T-helper 2 cell treated with Interferon-gamma antibody and Interleukin-4, amounts not matched to agents 5 μg/mL and 100 μg/mL, for 36 hours (primary cell): ENCODE data around the gene CDK4.

Experiments
- DNase-seq: peaks from one replicate; pipeline ENCODE4 v3.0.0; 2021; ENCODE audit warnings: low spot score
- H3K27ac Mint-ChIP-seq: one replicate; pipeline ENCODE4 v1.8.0; 2021; ENCODE audit warnings: mild to moderate bottlenecking, mixed read lengths
- H3K27me3 Mint-ChIP-seq: one replicate; pipeline ENCODE4 v1.8.0; 2021; ENCODE audit warnings: low read depth, mixed read lengths
- H3K36me3 Mint-ChIP-seq: one replicate; pipeline ENCODE4 v1.8.0; 2021; ENCODE audit warnings: low read depth, mixed read lengths
- H3K4me1 Mint-ChIP-seq: one replicate; pipeline ENCODE4 v1.8.0; 2021; ENCODE audit warnings: low read depth, mixed read lengths
- H3K4me3 Mint-ChIP-seq: one replicate; pipeline ENCODE4 v1.8.0; 2022; ENCODE audit warnings: mild to moderate bottlenecking, moderate library complexity, mixed read lengths
- H3K9me3 Mint-ChIP-seq: one replicate; pipeline ENCODE4 v1.8.0; 2021; ENCODE audit warnings: mixed read lengths

The CDK4 gene

GRCh38 chr12:57751788-57752667 is at the start of gene CDK4:
CDK4 (minus strand) TSS chr12:57752310; CDS start chr12:57751717, 593 bp downstream.
- Mint-ChIP-seq H3K36me3 (peaks cover 40% of the 10 kb centered on the region), H3K4me3 (peak within 1 kb of the TSS; percentile 96), H3K27me3 (peaks cover 3% of the 10 kb centered on the region), H3K27ac (peak within 1 kb of the TSS; percentile 89), H3K4me1 (peaks cover 46% of the 10 kb centered on the region), H3K9me3 (no peaks in the 10 kb centered on the region)
- DNase-seq = peak; percentile 99

GRCh38 chr12:57800965-57801364 is 48.9 kb upstream of the CDK4 start:
- Mint-ChIP-seq H3K27me3 (no peaks in the 10 kb centered on the region), H3K4me3 (no peak overlapping the region), H3K27ac (no peak overlapping the region), H3K36me3 (peaks cover 13% of the 10 kb centered on the region), H3K4me1 (no peaks in the 10 kb centered on the region), H3K9me3 (no peaks in the 10 kb centered on the region)
- no peak for DNase-seq

GRCh38 chr12:57797933-57798332 is 45.8 kb upstream of the CDK4 start:
- Mint-ChIP-seq H3K9me3 (no peaks in the 10 kb centered on the region), H3K27ac (no peak overlapping the region), H3K27me3 (no peaks in the 10 kb centered on the region), H3K36me3 (peaks cover 29% of the 10 kb centered on the region), H3K4me1 (no peaks in the 10 kb centered on the region), H3K4me3 (no peak overlapping the region)
- DNase-seq = no peak

DNA sequence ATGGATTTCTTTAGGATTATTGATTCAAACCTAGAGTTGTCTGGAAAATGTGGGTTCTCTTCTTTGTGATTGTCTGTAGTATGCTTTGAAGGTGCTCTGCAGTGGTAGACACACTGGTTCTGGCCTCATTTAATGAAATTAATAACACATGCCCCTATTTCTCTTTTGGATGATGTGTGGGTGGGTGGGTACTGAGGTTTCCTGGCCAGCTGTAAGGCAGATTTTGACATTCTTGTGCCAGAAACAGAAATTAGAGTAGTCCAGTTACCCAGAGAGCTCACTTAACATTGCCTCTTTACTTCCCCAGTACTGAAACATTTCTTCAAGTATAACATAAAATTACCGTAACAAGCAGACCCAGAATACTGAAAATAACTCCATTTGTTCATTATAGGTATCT is 44.9 kb upstream of the CDK4 start:
- H3K27me3 Mint-ChIP-seq = no peaks in the 10 kb centered on the region
- DNase-seq = no peak
- no peaks in the 10 kb centered on the region for H3K9me3 Mint-ChIP-seq
- H3K27ac Mint-ChIP-seq = no peak overlapping the region
- no peaks in the 10 kb centered on the region for H3K4me1 Mint-ChIP-seq
- H3K36me3 Mint-ChIP-seq = peaks cover 36% of the 10 kb centered on the region
- H3K4me3 Mint-ChIP-seq = no peak overlapping the region

DNA sequence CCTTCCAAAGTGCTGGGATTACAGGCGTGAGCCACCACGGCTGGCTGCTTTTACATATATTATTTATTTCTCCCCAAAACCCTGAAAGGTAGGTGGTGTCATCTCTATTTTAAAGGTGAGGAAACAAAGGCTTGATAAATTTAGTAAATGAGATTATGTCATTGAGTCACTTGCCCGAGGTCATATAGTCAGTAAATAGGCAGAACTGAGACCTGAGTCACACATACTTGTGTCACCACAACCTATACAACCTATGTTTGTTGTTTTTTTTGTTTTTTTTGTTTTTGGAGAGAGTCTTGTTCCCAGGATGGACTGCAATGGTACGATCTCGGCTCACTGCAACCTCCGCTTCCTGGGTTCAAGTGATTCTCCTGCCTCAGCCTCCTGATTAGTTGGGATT is 43.2 kb upstream of the CDK4 start:
- H3K9me3 Mint-ChIP-seq = no peaks in the 10 kb centered on the region
- no peaks in the 10 kb centered on the region for H3K4me1 Mint-ChIP-seq
- peaks cover 39% of the 10 kb centered on the region for H3K36me3 Mint-ChIP-seq
- H3K4me3 Mint-ChIP-seq = no peak overlapping the region
- no peaks in the 10 kb centered on the region for H3K27me3 Mint-ChIP-seq
- H3K27ac Mint-ChIP-seq = no peak overlapping the region
- DNase-seq = no peak

GRCh38 chr12:57793920-57794319 is 41.8 kb upstream of the CDK4 start:
- Mint-ChIP-seq H3K4me3 (no peak overlapping the region), H3K9me3 (no peaks in the 10 kb centered on the region), H3K36me3 (peaks cover 44% of the 10 kb centered on the region), H3K27me3 (no peaks in the 10 kb centered on the region), H3K27ac (no peak overlapping the region), H3K4me1 (no peaks in the 10 kb centered on the region)
- no peak for DNase-seq

DNA sequence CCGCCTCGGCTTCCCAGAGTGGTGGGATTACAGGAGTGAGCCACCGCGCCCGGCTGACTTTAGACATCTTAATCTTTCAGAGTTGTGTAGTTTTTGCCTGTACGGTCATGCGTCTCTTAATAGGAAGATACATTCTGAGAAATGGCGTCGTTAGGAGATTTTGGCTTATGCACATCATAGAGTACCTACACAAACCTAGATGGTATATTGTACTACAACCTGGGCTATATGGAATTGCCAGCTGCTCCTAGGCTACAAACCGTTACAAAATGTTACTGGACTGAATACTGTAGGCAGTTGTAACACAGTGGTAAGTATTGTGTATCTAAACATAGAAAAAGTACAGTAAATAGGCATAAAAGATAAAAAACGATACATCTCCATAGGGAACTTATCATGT is 31.8 kb upstream of the CDK4 start:
- DNase-seq = no peak
- no peaks in the 10 kb centered on the region for H3K9me3 Mint-ChIP-seq
- H3K4me3 Mint-ChIP-seq = peak overlapping the region; percentile 73
- H3K27me3 Mint-ChIP-seq = no peaks in the 10 kb centered on the region
- H3K36me3 Mint-ChIP-seq = peaks cover 31% of the 10 kb centered on the region
- peaks cover 16% of the 10 kb centered on the region for H3K4me1 Mint-ChIP-seq
- H3K27ac Mint-ChIP-seq = peak overlapping the region; percentile 34

- DNase-seq = no peak
- Mint-ChIP-seq H3K9me3 (no peaks in the 10 kb centered on the region), H3K4me3 (peak overlapping the region; percentile 96), H3K27me3 (no peaks in the 10 kb centered on the region), H3K36me3 (peaks cover 27% of the 10 kb centered on the region), H3K27ac (peak overlapping the region; percentile 94), H3K4me1 (peaks cover 16% of the 10 kb centered on the region)
Observed at GRCh38 chr12:57783466-57783801, 31.3 kb upstream of the CDK4 start.

- peaks cover 26% of the 10 kb centered on the region for H3K36me3 Mint-ChIP-seq
- H3K27ac Mint-ChIP-seq = peak within 1 kb of the TSS; percentile 94
- DNase-seq = peak; percentile 94
- no peaks in the 10 kb centered on the region for H3K9me3 Mint-ChIP-seq
- H3K4me1 Mint-ChIP-seq = peaks cover 16% of the 10 kb centered on the region
- no peaks in the 10 kb centered on the region for H3K27me3 Mint-ChIP-seq
- H3K4me3 Mint-ChIP-seq = peak within 1 kb of the TSS; percentile 96
Observed at GRCh38 chr12:57782608-57783465, 30.7 kb upstream of the CDK4 start, which contains the start of gene TSFM. TSFM (plus strand) TSS chr12:57782787; CDS start chr12:57782802, 15 bp downstream.

DNA sequence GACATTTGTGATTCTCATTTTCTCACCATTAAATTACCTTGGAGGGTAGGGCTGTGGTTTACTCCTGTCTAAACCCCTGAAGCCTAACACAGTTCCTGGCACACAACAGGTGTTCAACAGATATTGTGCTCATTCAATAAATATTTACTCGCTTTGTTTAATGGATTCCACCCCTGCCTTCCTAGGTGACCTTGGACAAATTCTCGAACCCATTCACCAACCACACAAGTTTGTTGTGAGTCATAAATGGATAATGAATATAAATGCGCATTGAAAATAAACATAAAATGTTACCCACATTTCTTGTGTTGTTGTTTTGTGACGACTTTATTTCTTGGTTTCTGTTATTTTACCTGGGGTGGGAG is 30.1 kb upstream of the CDK4 start:
- H3K4me3 Mint-ChIP-seq = peak overlapping the region; percentile 96
- no peaks in the 10 kb centered on the region for H3K27me3 Mint-ChIP-seq
- H3K27ac Mint-ChIP-seq = peak overlapping the region; percentile 94
- H3K4me1 Mint-ChIP-seq = peaks cover 16% of the 10 kb centered on the region
- no peak for DNase-seq
- H3K9me3 Mint-ChIP-seq = no peaks in the 10 kb centered on the region
- H3K36me3 Mint-ChIP-seq = peaks cover 20% of the 10 kb centered on the region

GRCh38 chr12:57781801-57782200 is 29.7 kb upstream of the CDK4 start:
- no peak for DNase-seq
- Mint-ChIP-seq H3K4me1 (peaks cover 16% of the 10 kb centered on the region), H3K27ac (peak overlapping the region; percentile 76), H3K9me3 (no peaks in the 10 kb centered on the region), H3K27me3 (no peaks in the 10 kb centered on the region), H3K36me3 (peaks cover 18% of the 10 kb centered on the region), H3K4me3 (peak overlapping the region; percentile 96)

- H3K9me3 Mint-ChIP-seq = no peaks in the 10 kb centered on the region
- H3K36me3 Mint-ChIP-seq = peaks cover 14% of the 10 kb centered on the region
- H3K4me3 Mint-ChIP-seq = no peak overlapping the region
- peaks cover 16% of the 10 kb centered on the region for H3K4me1 Mint-ChIP-seq
- DNase-seq = no peak
- H3K27ac Mint-ChIP-seq = peak overlapping the region; percentile 76
- no peaks in the 10 kb centered on the region for H3K27me3 Mint-ChIP-seq
Observed at GRCh38 chr12:57781244-57781643, 29.1 kb upstream of the CDK4 start.

DNA sequence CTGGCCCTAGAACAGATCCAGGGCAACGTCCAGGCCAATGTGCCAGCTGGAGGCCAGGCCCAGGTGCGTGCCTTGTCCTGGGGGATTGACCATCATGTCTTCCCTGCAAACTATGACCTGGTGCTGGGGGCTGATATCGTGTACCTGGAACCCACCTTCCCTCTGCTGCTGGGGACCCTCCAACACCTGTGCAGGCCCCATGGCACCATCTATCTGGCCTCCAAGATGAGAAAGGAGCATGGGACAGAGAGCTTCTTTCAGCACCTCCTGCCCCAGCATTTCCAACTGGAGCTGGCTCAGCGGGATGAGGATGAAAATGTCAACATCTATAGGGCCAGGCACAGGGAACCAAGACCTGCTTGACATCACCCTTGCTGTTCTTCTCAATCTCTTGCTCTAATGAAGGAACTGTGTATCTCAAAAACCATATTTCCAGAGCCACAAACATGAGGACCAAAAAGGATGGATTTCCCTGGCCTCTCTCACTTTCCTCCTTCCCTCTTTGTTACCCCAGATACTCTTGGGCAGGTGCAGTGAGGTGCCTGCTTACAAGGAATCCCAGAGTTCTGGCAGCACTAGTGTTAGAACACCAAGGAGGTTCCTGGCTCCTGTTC is 28.3 kb upstream of the CDK4 start:
- H3K9me3 Mint-ChIP-seq = no peaks in the 10 kb centered on the region
- no peak overlapping the region for H3K4me3 Mint-ChIP-seq
- H3K36me3 Mint-ChIP-seq = peaks cover 13% of the 10 kb centered on the region
- H3K4me1 Mint-ChIP-seq = peaks cover 18% of the 10 kb centered on the region
- no peaks in the 10 kb centered on the region for H3K27me3 Mint-ChIP-seq
- no peak overlapping the region for H3K27ac Mint-ChIP-seq
- DNase-seq = no peak

- peaks cover 18% of the 10 kb centered on the region for H3K4me1 Mint-ChIP-seq
- H3K9me3 Mint-ChIP-seq = no peaks in the 10 kb centered on the region
- no peak overlapping the region for H3K4me3 Mint-ChIP-seq
- H3K27ac Mint-ChIP-seq = no peak overlapping the region
- H3K27me3 Mint-ChIP-seq = no peaks in the 10 kb centered on the region
- DNase-seq = no peak
- peaks cover 13% of the 10 kb centered on the region for H3K36me3 Mint-ChIP-seq
Observed at GRCh38 chr12:57779736-57780135, 27.6 kb upstream of the CDK4 start.
